Right atrium auricular region (tissue), 2 donors: ENCODE data around the gene CENPVL3. TPM values are rescaled to one million over a fixed set of nuclear protein-coding genes. Genes with fewer than 3 reads are reported as not detected.
"Not testable (repeated sequence)": the region's sequence is repeated elsewhere in the genome, so short reads cannot be mapped to it uniquely, and the experiment has no call there.

Experiments used
- DNase-seq: peaks from one replicate; pipeline ENCODE4 v3.0.0-alpha.2; 2019; ENCODE audit warnings: low spot score
- H3K27ac ChIP-seq, 2 donors: fragments of 200-600 bp; sonication (generic); 1 replicate in 1 of 2; 2 replicates in 1 of 2; pipeline ENCODE4 v1.5.1; 2016 to 2019
- H3K27me3 ChIP-seq, 2 donors: fragments of 200-600 bp; sonication (generic); one replicate each; pipeline versions ENCODE4 v1.5.1 to v1.6.0; 2017 to 2019
- H3K36me3 ChIP-seq: fragments of 200-600 bp; sonication (generic); one replicate; pipeline ENCODE4 v1.5.1; 2016
- H3K4me1 ChIP-seq, 2 donors: fragments of 200-600 bp; sonication (generic); one replicate each; pipeline versions ENCODE4 v1.5.1 to v1.6.0; 2017 to 2019
- H3K4me3 ChIP-seq, 2 donors: fragments of 200-600 bp; sonication (generic); 1 replicate in 1 of 2; 2 replicates in 1 of 2; pipeline ENCODE4 v1.5.1; 2017 to 2019; ENCODE audit warnings: mild to moderate bottlenecking in 1 of 2, moderate library complexity in 1 of 2
- H3K9me3 ChIP-seq, 2 donors: fragments of 200-600 bp; sonication (generic); one replicate each; pipeline ENCODE4 v1.5.1; 2019
- CTCF ChIP-seq, 2 donors: fragments of 200-600 bp; sonication (generic); IDR thresholded peaks; one replicate each; pipeline ENCODE4 v1.5.1; 2019; ENCODE audit warnings: antibody characterized with exemption in 2 of 2
- total RNA-seq, 2 donors: library from RNA; depleted of rRNA; stranded (reverse); fragments of >200 nt; gene quantifications; one replicate each; pipeline ENCODE4 v1.1.0, GENCODE V29; 2016

Gene CENPVL3
- not detected for total RNA-seq

- H3K27me3 ChIP-seq, result not testable (repeated sequence)
Measured at GRCh38 chrX:51618241-51619155, at the start of gene CENPVL3. CENPVL3 (minus strand) TSS chrX:51618912; CDS start chrX:51618873, 39 bp downstream.

GRCh38 chrX:51665981-51666380 lies 47.3 kb upstream of the CENPVL3 start:
- TF ChIP-seq CTCF (IDR thresholded peaks at IDR 0.05), result no peak
- Histone ChIP-seq H3K4me1 (no peaks in the 10 kb centered on the region), H3K9me3 (no peaks in the 10 kb centered on the region), H3K4me3 (no peak overlapping the region), H3K27ac (no peak overlapping the region), H3K27me3 (no peaks in the 10 kb centered on the region), H3K36me3 (no peaks in the 10 kb centered on the region)
- DNase-seq, result no peak

More at GRCh38 chrX:51618241-51619155, at the start of gene CENPVL3:
- peak within 1 kb of the TSS in 1 of 2 donors; percentile 13 for H3K4me3 ChIP-seq
- DNase-seq, H3K36me3 ChIP-seq, H3K4me1 ChIP-seq, H3K27ac ChIP-seq, H3K9me3 ChIP-seq: not testable (repeated sequence)

GRCh38 chrX:51643377-51643776 lies 24.7 kb upstream of the CENPVL3 start:
- Histone ChIP-seq H3K27ac (no peak overlapping the region), H3K4me3 (no peak overlapping the region), H3K4me1 (no peaks in the 10 kb centered on the region), H3K9me3 (no peaks in the 10 kb centered on the region), H3K36me3 (no peaks in the 10 kb centered on the region), H3K27me3 (no peaks in the 10 kb centered on the region)
- no peak for DNase-seq
- TF ChIP-seq CTCF (IDR thresholded peaks at IDR 0.05), result no peak

GRCh38 chrX:51641421-51642021 lies 22.8 kb upstream of the CENPVL3 start:
- Histone ChIP-seq H3K36me3 (no peaks in the 10 kb centered on the region), H3K27me3 (no peaks in the 10 kb centered on the region), H3K4me3 (no peak overlapping the region), H3K27ac (no peak overlapping the region), H3K9me3 (no peaks in the 10 kb centered on the region), H3K4me1 (no peaks in the 10 kb centered on the region)
- TF ChIP-seq CTCF (IDR thresholded peaks at IDR 0.05), result peak in 1 of 2 donors; percentile 44
- no peak for DNase-seq

GRCh38 chrX:51636511-51636910 lies 17.8 kb upstream of the CENPVL3 start:
- not testable (repeated sequence) for H3K36me3 ChIP-seq, H3K4me3 ChIP-seq, H3K9me3 ChIP-seq, DNase-seq, H3K27ac ChIP-seq, H3K4me1 ChIP-seq, H3K27me3 ChIP-seq

- no peak for DNase-seq
- H3K27ac ChIP-seq, result no peak overlapping the region
- no peaks in the 10 kb centered on the region for H3K36me3 ChIP-seq
- peak in 1 of 2 donors; percentile 52 for TF ChIP-seq CTCF (IDR thresholded peaks at IDR 0.05)
- no peak overlapping the region for H3K4me3 ChIP-seq
- H3K9me3 ChIP-seq, result no peaks in the 10 kb centered on the region
- H3K27me3 ChIP-seq, result no peaks in the 10 kb centered on the region
- H3K4me1 ChIP-seq, result no peaks in the 10 kb centered on the region
Measured at GRCh38 chrX:51614353-51615012, 4.2 kb downstream of the CENPVL3 start.
